SK-N-SH (cell line): Measurements from ENCODE around the gene WLS. TPM values are rescaled to one million over a fixed set of nuclear protein-coding genes. Genes with fewer than 3 reads are reported as not detected.

Source experiments
- CTCF ChIA-PET: fragments of 300-600, 350-600 bp; formaldehyde crosslinking; extraction: SDS; loops from one replicate; lab custom pipeline; 2021; lab: Yijun Ruan, JAX
- POLR2A ChIA-PET: fragments of 350-600 bp; sonication (Branson Sonifier 250); formaldehyde crosslinking; extraction: SDS; loops from one replicate; lab custom pipeline; 2020; ENCODE audit warnings: antibody characterized with exemption, inconsistent platforms; lab: Yijun Ruan, JAX
- DNase-seq: peaks from one replicate; pipeline ENCODE4 v3.0.0; 2012
- H2AFZ ChIP-seq: fragments of 200-600 bp; sonication (generic); 2 replicates; pipeline ENCODE4 v1.8.1; 2016; ENCODE audit warnings: antibody characterized with exemption, mild to moderate bottlenecking, low read depth
- H3F3A ChIP-seq: fragments of 200-600 bp; sonication (generic); replicated peaks from 2 replicates; pipeline ENCODE3; 2016; ENCODE audit warnings: antibody characterized with exemption, mild to moderate bottlenecking; ENCODE audit not compliant: insufficient read depth
- H3K27ac ChIP-seq, 2 experiments: fragments of 200-500 bp in 1 of 2; fragments of 200-600 bp in 1 of 2; sonication (Bioruptor generic) in 1 of 2; sonication (generic), shearing (Covaris generic) in 1 of 2; 2 replicates each; pipeline versions ENCODE4 v1.5.1 to v1.6.1; 2014 to 2016; ENCODE audit warnings: low read depth in 2 of 2, inconsistent platforms in 1 of 2, low read length in 1 of 2, mild to moderate bottlenecking in 1 of 2, mixed read lengths in 1 of 2
- H3K27me3 ChIP-seq: fragments of 200-600 bp; sonication (generic), shearing (Covaris generic); 2 replicates; pipeline ENCODE4 v1.6.1; 2016; ENCODE audit warnings: mixed run types; ENCODE audit not compliant: insufficient read depth
- H3K36me3 ChIP-seq, 2 experiments: fragments of 200-500 bp in 1 of 2; fragments of 200-600 bp in 1 of 2; sonication (Bioruptor generic) in 1 of 2; sonication (generic) in 1 of 2; replicated peaks in 1 of 2; 2 replicates each; pipeline versions ENCODE3 to v1.5.1; 2014 to 2016; ENCODE audit warnings: low read length in 1 of 2, mild to moderate bottlenecking in 1 of 2; ENCODE audit not compliant: insufficient read depth in 2 of 2, control insufficient read depth in 1 of 2
- H3K4me1 ChIP-seq, 2 experiments: fragments of 200-500 bp in 1 of 2; fragments of 200-600 bp in 1 of 2; sonication (Bioruptor generic) in 1 of 2; sonication (generic), shearing (Covaris generic) in 1 of 2; 2 replicates each; pipeline versions ENCODE4 v1.5.1 to v1.6.1; 2014 to 2016; ENCODE audit warnings: low read depth in 1 of 2, low read length in 1 of 2, mixed run types in 1 of 2; ENCODE audit not compliant: insufficient read depth in 2 of 2, control insufficient read depth in 1 of 2
- H3K4me2 ChIP-seq: fragments of 200-600 bp; sonication (generic), shearing (Covaris generic); 2 replicates; pipeline ENCODE4 v1.6.1; 2017; ENCODE audit warnings: mixed run types
- H3K4me3 ChIP-seq, 2 experiments: fragments of 200-500 bp in 1 of 2; fragments of 200-600 bp in 1 of 2; sonication (Bioruptor generic) in 1 of 2; sonication (generic), shearing (Covaris generic) in 1 of 2; 2 replicates each; pipeline versions ENCODE4 v1.5.1 to v1.8.1; 2014 to 2016; ENCODE audit warnings: low read depth in 2 of 2, inconsistent platforms in 1 of 2, low read length in 1 of 2, mild to moderate bottlenecking in 1 of 2, mixed read lengths in 1 of 2, moderate library complexity in 1 of 2
- H3K79me2 ChIP-seq: fragments of 200-600 bp; sonication (generic); 2 replicates; pipeline ENCODE4 v1.8.1; 2017; ENCODE audit warnings: mild to moderate bottlenecking; ENCODE audit not compliant: insufficient read depth
- H3K9ac ChIP-seq: fragments of 200-600 bp; sonication (generic); 2 replicates; pipeline ENCODE4 v1.6.1; 2017; ENCODE audit warnings: mixed run types
- H3K9me2 ChIP-seq: fragments of 200-600 bp; sonication (generic); 2 replicates; pipeline ENCODE4 v1.6.1; 2017; ENCODE audit warnings: mixed run types
- H3K9me3 ChIP-seq: fragments of 200-600 bp; sonication (generic); 2 replicates; pipeline ENCODE4 v1.6.1; 2017; ENCODE audit warnings: mixed run types, mild to moderate bottlenecking, moderate library complexity
- H4K20me1 ChIP-seq: fragments of 200-600 bp; sonication (generic); 2 replicates; pipeline ENCODE4 v1.6.1; 2017; ENCODE audit warnings: mild to moderate bottlenecking, mixed run types; ENCODE audit not compliant: insufficient read depth
- CTCF ChIP-seq: fragments of 200-600 bp; sonication (generic); IDR thresholded peaks from 2 replicates; pipeline ENCODE4 v1.6.1; 2017; ENCODE audit warnings: antibody characterized with exemption, mild to moderate bottlenecking, moderate library complexity
- EP300 ChIP-seq, 2 experiments: IDR thresholded peaks; 2 replicates each; pipeline versions ENCODE4 v1.4.0 to v1.6.1; 2012; ENCODE audit warnings: borderline replicate concordance in 1 of 2, low read depth in 1 of 2, low read length in 1 of 2
- FOSL2 ChIP-seq: IDR thresholded peaks from 2 replicates; pipeline ENCODE4 v1.4.0; 2012; ENCODE audit warnings: low read depth, mild to moderate bottlenecking, moderate library complexity, borderline replicate concordance
- GABPA ChIP-seq: IDR thresholded peaks from 2 replicates; pipeline ENCODE4 v1.4.0; 2012; ENCODE audit warnings: low read depth, mild to moderate bottlenecking
- MEF2A ChIP-seq: IDR thresholded peaks from 2 replicates; pipeline ENCODE4 v1.4.0; 2012; ENCODE audit warnings: low read depth, borderline replicate concordance
- RAD21 ChIP-seq: IDR thresholded peaks from 2 replicates; pipeline ENCODE4 v1.6.1; 2012; ENCODE audit warnings: mild to moderate bottlenecking, low read length
- RCOR1 ChIP-seq: fragments of 150-350 bp; IDR thresholded peaks from 2 replicates; pipeline ENCODE4 v1.6.1; 2017; ENCODE audit warnings: antibody characterized with exemption, low read length
- REST ChIP-seq: IDR thresholded peaks from 2 replicates; pipeline ENCODE4 v1.6.1; 2012; ENCODE audit warnings: mild to moderate bottlenecking, low read depth, low read length, moderate library complexity
- RXRA ChIP-seq: IDR thresholded peaks from 2 replicates; pipeline ENCODE4 v1.4.0; 2012; ENCODE audit warnings: low read depth, mild to moderate bottlenecking, borderline replicate concordance
- SIN3A ChIP-seq: IDR thresholded peaks from 2 replicates; pipeline ENCODE4 v1.6.1; 2012; ENCODE audit warnings: low read depth, mild to moderate bottlenecking, low read length, moderate library complexity, borderline replicate concordance
- SMC3 ChIP-seq: IDR thresholded peaks from 2 replicates; pipeline ENCODE4 v1.6.1; 2012; ENCODE audit warnings: low read depth, low read length, improper control_type of control experiment
- TAF1 ChIP-seq: IDR thresholded peaks from 2 replicates; pipeline ENCODE4 v1.6.1; 2012; ENCODE audit warnings: low read depth, mild to moderate bottlenecking, low read length, moderate library complexity, borderline replicate concordance
- TCF12 ChIP-seq: IDR thresholded peaks from 2 replicates; pipeline ENCODE4 v1.4.0; 2012
- TEAD4 ChIP-seq: IDR thresholded peaks from 2 replicates; pipeline ENCODE4 v1.4.0; 2012; ENCODE audit warnings: mild to moderate bottlenecking, borderline replicate concordance; ENCODE audit not compliant: insufficient read depth
- YY1 ChIP-seq: IDR thresholded peaks from 2 replicates; pipeline ENCODE4 v1.4.0; 2012; ENCODE audit warnings: low read depth, mild to moderate bottlenecking
- WGBS: methylation state at CpG from one replicate; pipeline ENCODE4 v1.1.6; 2017; ENCODE audit warnings: low lambda C conversion rate; 5-methylcytosine and 5-hydroxymethylcytosine counted together
- polyA plus RNA-seq, 3 experiments: library from polyadenylated mRNA; depleted of rRNA; stranded (reverse); fragments of >200 nt; gene quantifications; 2 replicates each; pipeline ENCODE4 v1.2.3, GENCODE V29; 2012
- TF ChIP-seq, protein P1 (sequence below): IDR thresholded peaks from 2 replicates; pipeline ENCODE4; 2012

WLS gene
- polyA plus RNA-seq, 1 of the 3 experiments (the other 2 are of a cell fraction), result 69.0 TPM

- Histone ChIP-seq H3K9me3 (no peaks in the 10 kb centered on the region), H3K36me3 (peaks cover 49 to 72% of the 10 kb centered on the region in 2 experiments), H3K79me2 (no peaks in the 10 kb centered on the region), H3K9me2 (no peaks in the 10 kb centered on the region), H3K4me1 (no peaks in the 10 kb centered on the region), H3K4me3 (no peak overlapping the region), H3K27ac (no peak overlapping the region), H3K27me3 (no peaks in the 10 kb centered on the region), H3F3A (no peaks in the 10 kb centered on the region), H3K4me2 (no peak overlapping the region), H2AFZ (no peak overlapping the region), H4K20me1 (no peaks in the 10 kb centered on the region)
- DNase-seq, result no peak
- POLR2A ChIA-PET, result no interaction called here
- CTCF ChIA-PET, result no interaction called here
- TF ChIP-seq SIN3A, result no peak
- TF ChIP-seq RAD21, result no peak
- TF ChIP-seq SMC3, result no peak
- TF ChIP-seq CTCF, result no peak
- TF ChIP-seq FOSL2, result no peak
- TF ChIP-seq, protein P1, sequence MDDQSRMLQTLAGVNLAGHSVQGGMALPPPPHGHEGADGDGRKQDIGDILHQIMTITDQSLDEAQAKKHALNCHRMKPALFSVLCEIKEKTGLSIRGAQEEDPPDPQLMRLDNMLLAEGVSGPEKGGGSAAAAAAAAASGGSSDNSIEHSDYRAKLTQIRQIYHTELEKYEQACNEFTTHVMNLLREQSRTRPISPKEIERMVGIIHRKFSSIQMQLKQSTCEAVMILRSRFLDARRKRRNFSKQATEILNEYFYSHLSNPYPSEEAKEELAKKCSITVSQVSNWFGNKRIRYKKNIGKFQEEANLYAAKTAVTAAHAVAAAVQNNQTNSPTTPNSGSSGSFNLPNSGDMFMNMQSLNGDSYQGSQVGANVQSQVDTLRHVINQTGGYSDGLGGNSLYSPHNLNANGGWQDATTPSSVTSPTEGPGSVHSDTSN, result no peak
- no peak for TF ChIP-seq EP300 (IDR thresholded peaks at IDR 0.05; ENCODE audit: borderline replicate concordance in 1 of 2, low read depth in 1 of 2, low read length in 1 of 2)
- no peak for TF ChIP-seq RCOR1
- TF ChIP-seq RXRA, result no peak
- no peak for TF ChIP-seq YY1
- no peak for TF ChIP-seq REST
- TF ChIP-seq MEF2A, result no peak
- TF ChIP-seq TAF1, result no peak
- no peak for TF ChIP-seq GABPA
- no peak for TF ChIP-seq TEAD4
- TF ChIP-seq TCF12, result no peak
- TF ChIP-seq, all 33 proteins: peak for 0
- H3K9ac ChIP-seq, result no peak overlapping the region
- WGBS, result 83% methylated on average over 4 of the region's 4 CpGs
Measured at GRCh38 chr1:68140536-68140935, 91.8 kb downstream of the WLS start.
